Activated CD8-positive, alpha-beta memory T cell treated with anti-CD3 and anti-CD28 coated beads, Interleukin-2, amount 50 U/mL, for 1 hour (primary cell): ENCODE data around the gene SLC28A1.

ENCODE experiments used
- DNase-seq: peaks from one replicate; pipeline ENCODE4 v3.0.0-alpha.2; 2020; ENCODE audit errors: extremely low read depth

Gene SLC28A1

GRCh38 chr15:84885801-84886200 is 1.3 kb downstream of the SLC28A1 start:
- no peak for DNase-seq

- no peak for DNase-seq
These were observed 1.9 kb downstream of the SLC28A1 start for GRCh38 chr15:84886211-84886983.

GRCh38 chr15:84886984-84887299 is 2.5 kb downstream of the SLC28A1 start:
- DNase-seq = no peak

GRCh38 chr15:84887938-84888337 is 3.5 kb downstream of the SLC28A1 start:
- no peak for DNase-seq

- no peak for DNase-seq
These were observed 4.2 kb downstream of the SLC28A1 start for GRCh38 chr15:84888639-84889038.

GRCh38 chr15:84889313-84889990 is 5.0 kb downstream of the SLC28A1 start:
- DNase-seq = no peak

GRCh38 chr15:84889991-84890669 is 5.7 kb downstream of the SLC28A1 start:
- no peak for DNase-seq

- DNase-seq = no peak
These were observed 6.3 kb downstream of the SLC28A1 start for GRCh38 chr15:84890670-84891162.

GRCh38 chr15:84891339-84891738 is 6.9 kb downstream of the SLC28A1 start:
- no peak for DNase-seq

- DNase-seq = no peak
These were observed 8.4 kb downstream of the SLC28A1 start for GRCh38 chr15:84892786-84893307.

GRCh38 chr15:84893607-84894006 is 9.1 kb downstream of the SLC28A1 start:
- no peak for DNase-seq

GRCh38 chr15:84894736-84895425 is 10.4 kb downstream of the SLC28A1 start:
- DNase-seq = no peak

GRCh38 chr15:84898761-84899160 is 14.3 kb downstream of the SLC28A1 start:
- DNase-seq = no peak

GRCh38 chr15:84899750-84900149 is 15.3 kb downstream of the SLC28A1 start:
- no peak for DNase-seq

- DNase-seq = no peak
These were observed 17.1 kb downstream of the SLC28A1 start for GRCh38 chr15:84901540-84901939.

GRCh38 chr15:84903751-84904150 is 19.3 kb downstream of the SLC28A1 start:
- DNase-seq = no peak

GRCh38 chr15:84904419-84904818 is 20.0 kb downstream of the SLC28A1 start:
- DNase-seq = no peak

- DNase-seq = no peak
These were observed 20.8 kb downstream of the SLC28A1 start for GRCh38 chr15:84905016-84905916.

GRCh38 chr15:84907731-84908130 is 23.3 kb downstream of the SLC28A1 start:
- DNase-seq = no peak

GRCh38 chr15:84908564-84908963 is 24.1 kb downstream of the SLC28A1 start:
- DNase-seq = no peak

GRCh38 chr15:84909029-84909428 is 24.6 kb downstream of the SLC28A1 start:
- no peak for DNase-seq
